ENCODE measurements around the gene EPHA1.

DNA sequence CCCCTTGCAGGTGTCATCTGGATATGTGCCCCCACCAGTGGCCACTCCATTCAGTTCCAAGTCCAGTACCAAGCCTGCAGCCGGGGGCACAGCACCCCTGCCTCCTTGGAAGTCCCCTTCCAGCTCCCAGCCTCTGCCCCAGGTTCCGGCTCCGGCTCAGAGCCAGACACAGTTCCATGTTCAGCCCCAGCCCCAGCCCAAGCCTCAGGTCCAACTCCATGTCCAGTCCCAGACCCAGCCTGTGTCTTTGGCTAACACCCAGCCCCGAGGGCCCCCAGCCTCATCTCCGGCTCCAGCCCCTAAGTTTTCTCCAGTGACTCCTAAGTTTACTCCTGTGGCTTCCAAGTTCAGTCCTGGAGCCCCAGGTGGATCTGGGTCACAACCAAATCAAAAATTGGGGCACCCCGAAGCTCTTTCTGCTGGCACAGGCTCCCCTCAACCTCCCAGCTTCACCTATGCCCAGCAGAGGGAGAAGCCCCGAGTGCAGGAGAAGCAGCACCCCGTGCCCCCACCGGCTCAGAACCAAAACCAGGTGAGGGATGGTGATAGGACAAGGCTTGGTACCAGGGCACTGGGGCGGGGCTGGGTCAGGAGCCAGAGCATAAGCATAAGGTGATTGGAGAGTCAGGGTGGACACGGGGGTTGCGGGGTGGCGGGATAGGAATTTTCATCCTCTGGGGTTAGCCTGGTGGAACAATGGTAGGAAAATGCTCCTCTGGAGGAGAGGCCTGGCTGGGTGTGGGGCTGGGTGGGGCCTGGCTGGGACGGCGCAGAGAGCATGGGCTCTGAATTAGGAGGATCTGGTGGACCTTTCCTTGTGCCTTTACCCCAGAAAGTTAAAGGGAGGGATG lies 25.6 kb downstream of the EPHA1 start:
- TF ChIP-seq POLR2AphosphoS5 (IDR thresholded peaks at IDR 0.05) (no peak), POLR2A (IDR thresholded peaks at IDR 0.05) (no peak)
- TF ChIP-seq, protein P1, sequence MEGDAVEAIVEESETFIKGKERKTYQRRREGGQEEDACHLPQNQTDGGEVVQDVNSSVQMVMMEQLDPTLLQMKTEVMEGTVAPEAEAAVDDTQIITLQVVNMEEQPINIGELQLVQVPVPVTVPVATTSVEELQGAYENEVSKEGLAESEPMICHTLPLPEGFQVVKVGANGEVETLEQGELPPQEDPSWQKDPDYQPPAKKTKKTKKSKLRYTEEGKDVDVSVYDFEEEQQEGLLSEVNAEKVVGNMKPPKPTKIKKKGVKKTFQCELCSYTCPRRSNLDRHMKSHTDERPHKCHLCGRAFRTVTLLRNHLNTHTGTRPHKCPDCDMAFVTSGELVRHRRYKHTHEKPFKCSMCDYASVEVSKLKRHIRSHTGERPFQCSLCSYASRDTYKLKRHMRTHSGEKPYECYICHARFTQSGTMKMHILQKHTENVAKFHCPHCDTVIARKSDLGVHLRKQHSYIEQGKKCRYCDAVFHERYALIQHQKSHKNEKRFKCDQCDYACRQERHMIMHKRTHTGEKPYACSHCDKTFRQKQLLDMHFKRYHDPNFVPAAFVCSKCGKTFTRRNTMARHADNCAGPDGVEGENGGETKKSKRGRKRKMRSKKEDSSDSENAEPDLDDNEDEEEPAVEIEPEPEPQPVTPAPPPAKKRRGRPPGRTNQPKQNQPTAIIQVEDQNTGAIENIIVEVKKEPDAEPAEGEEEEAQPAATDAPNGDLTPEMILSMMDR (IDR thresholded peaks at IDR 0.05 in 8 of 11, conservative IDR thresholded peaks at IDR 0.05 in 3 of 11) = no peak
